Superior temporal gyrus (tissue), 1 donor: Measurements from ENCODE around the gene FXYD2.
"Not testable (repeated sequence)": the region's sequence is repeated elsewhere in the genome, so short reads cannot be mapped to it uniquely, and the experiment has no call there.

Experiments used
- DNase-seq: peaks from one replicate; pipeline ENCODE4 v3.0.0-alpha.2; 2016; ENCODE audit errors: extremely low spot score

The FXYD2 gene

GRCh38 chr11:117824571-117825537 is at the start of gene FXYD2:
TSS of gene FXYD2 (minus strand) at chr11:117824744. CDS start at chr11:117824678, 66 bp downstream.
- no peak for DNase-seq

DNA sequence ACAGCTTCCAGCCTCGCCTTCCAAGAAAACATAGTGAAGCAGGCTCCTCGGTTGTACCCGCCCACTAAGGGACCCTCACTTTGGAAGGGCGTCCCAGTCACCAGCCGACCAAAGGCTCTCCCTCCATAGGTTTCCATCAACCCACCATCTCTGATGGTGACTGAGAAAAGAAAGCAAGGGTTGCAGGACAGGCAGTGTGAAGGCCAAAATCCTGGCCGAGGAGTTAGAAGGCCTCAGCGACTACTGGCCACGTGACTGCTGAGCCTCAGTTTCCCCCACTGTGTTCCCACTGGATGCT is 49.2 kb upstream of the FXYD2 start:
- DNase-seq: no peak

- no peak for DNase-seq
These were observed 48.7 kb upstream of the FXYD2 start for GRCh38 chr11:117872975-117873827.

DNA sequence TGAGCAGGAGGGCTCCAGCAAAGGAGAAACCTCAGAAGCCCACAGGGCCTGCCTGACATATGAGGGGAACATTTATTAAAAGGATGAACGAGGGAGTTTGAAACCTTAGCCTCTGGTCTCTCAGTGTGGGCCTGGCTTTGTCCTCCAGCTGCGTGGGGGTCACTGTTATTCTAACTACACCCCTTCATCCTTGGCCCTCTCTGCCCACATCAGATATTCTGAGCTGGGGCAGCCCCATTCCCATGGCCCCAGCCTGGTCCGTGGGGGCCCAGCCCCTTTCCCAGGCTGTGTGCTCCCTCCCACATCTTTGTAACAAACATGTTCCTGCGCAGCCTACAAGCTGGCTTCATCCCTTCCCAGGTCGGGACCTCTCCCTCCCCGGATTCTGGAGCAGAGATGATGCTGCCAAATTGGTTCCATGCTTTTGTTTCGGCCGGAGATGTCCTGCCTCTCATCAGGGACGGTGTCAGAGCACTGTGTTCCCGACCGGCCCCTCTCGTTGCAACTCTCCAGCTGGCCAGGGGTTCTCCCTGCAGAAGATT is 47.9 kb upstream of the FXYD2 start:
- DNase-seq: no peak

DNA sequence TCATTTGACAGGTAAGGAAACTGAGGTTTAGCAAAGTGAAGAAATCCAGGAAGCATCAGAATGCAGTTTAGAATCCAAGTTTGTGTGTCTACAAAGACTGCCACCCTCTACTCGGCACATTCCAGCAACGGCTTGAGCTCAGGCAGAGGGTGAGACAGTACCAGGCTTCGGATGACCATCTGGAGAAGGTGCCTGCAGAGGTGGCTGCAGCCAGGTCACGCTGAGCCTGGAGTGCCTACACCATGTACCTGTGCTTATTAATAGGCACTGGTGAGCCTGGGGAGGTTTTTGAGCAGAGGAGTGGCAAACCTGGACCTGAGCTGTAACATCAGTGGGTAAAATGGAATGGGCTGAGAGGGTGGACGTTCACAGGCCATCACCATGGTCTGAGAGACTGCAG is 47.2 kb upstream of the FXYD2 start:
- no peak for DNase-seq

DNA sequence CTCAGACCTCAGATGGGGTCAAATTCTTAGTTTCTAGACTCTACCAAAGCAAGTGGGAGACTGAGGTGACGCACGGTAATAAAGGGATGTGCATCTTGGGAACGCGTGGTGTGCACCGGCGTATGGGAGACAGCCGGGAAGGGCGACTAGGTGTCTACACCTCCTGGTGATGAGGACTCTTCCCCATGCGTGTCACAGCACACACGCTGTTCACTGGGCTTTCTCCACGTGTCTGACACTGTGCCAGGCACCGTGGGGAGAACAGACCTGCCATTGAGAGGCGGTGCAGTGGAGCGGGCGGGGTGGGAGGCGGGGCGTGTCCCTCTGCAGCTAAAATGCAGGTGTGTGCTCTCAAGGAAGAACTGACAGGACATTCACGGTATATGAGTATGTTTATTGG is 46.6 kb upstream of the FXYD2 start:
- DNase-seq: no peak

DNA sequence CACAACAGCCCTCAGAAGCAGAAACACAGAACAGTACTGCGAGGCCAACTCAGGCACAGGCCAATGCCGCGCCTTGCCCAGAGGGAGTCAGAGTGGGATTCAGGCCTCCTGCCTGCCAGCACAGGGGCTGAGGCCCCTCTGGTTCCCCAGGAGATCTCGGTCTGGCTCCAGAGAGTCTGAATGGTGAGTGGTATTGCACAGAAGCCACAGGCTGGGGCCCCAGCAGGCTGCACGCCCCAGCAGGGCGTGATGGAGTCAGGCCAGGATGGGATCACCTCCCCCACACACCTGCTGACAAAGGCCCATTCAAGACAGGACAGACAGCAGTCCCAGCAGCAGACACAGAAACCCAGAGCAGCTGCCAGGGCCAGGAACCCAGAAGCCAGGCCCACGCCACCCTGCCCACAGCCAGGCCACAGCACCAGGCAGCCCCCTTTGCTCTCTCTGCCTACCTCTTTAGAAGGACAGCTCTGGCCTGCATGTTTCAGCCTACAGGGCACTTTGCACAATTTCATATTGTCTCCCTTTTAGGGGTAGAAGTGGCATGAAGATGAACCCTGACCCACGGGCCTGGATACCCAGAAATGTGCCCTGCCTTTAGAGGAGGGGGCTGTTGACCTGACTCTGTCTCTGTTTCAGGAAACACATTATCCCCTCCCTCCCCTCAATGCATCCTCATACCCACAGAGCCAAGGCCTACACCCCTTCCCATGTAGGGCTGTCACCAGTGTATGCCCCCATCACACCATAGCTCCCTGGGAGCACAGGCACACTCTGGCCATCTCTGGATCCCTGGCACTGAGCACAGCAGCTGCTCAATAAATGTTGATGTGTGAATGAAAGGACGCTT is 45.8 kb upstream of the FXYD2 start:
- DNase-seq: peak; percentile 57

- DNase-seq: no peak
These were observed 45.1 kb upstream of the FXYD2 start for GRCh38 chr11:117869604-117870003.

DNA sequence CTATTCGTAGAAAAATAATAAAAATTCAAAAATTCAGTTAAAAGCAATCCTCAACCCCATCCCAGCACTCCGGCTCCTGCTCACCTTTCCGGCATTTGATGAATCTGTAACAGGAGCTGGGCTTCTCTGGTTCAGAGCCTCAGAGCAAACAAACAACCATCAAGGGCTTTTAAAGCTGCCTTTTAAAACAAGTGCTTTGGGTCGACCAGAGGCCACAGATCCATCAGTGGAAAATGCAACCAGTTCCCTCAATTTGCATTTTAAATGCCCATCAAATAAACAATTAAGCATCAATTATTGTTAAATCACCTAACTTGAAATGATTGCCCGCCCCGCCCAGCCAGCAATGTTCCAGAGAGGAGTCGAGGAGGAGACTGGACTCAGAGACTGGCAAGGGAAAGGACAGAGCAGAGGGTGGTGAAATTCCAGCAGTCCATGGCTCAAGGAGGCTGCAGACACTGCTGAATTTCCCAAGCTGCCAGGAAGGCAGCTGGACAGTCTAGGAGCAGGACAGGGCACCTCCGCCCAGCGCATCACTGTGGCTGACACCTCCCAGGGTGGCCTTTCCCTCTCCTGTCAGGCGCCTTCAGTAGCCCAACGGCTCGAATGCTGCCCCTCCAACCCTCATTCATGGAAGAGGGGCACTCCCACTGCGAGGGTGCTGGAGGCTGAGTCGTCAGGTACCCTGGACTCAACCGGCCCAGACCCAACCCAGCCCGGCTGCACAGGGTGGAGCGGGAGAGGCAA is 44.4 kb upstream of the FXYD2 start:
- no peak for DNase-seq

DNA sequence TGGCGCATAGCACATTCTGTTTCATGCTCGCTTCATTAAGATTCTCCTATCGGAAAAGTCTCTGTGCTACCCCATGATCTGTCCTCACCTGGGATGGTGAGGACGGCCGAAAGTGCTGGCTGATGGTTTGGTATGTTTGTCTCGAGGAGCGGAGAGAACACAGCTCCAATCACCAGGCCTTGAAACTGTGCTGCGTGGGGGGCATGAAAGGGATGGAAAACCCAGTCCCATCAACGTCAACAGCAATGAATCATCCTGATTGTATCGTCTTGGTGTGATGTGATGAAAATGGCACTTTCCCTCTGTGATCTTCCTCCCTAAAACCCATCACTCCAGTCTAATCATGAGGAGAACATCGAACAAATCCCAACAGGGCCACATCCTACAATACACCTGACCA is 43.5 kb upstream of the FXYD2 start:
- no peak for DNase-seq

GRCh38 chr11:117866526-117866925 is 42.0 kb upstream of the FXYD2 start:
- peak; percentile 74 for DNase-seq

DNA sequence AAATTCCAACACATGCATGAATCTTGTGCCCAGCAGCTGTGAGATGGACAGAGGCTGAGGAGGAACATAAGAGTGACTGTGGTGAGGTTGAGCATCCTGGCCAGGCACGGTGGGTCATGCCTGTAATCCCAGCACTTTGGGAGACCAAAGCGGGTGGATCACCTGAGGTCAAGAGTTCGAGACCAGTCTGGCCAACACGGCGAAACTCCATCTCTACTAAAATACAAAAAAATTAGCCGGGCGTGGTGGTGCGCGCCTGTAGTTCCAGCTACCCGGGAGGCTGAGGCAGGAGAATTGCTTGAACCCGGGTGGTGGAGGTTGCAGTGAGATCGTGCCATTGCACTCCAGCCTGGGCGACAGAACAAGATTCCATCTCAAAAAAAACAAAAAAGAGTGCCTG is 41.0 kb upstream of the FXYD2 start:
- not testable (repeated sequence) for DNase-seq

DNA sequence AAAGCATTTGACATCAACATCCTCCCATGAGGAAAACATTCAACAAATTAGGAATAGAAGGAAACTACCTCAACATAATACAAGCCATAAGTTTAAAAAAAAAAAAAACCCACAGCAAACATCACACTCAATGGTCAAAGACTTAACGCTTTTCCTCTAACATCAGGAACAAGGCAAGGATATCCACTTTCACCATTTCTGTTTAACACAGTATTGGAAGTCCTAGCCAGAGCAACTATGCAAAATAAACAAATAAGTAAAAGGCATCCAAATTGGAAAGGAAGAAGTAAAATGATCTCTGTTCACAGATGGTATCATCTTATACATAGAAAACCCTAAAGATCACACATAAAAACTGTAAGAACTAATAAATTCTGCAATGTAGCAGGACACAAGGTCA is 38.8 kb upstream of the FXYD2 start:
- DNase-seq: no peak

DNA sequence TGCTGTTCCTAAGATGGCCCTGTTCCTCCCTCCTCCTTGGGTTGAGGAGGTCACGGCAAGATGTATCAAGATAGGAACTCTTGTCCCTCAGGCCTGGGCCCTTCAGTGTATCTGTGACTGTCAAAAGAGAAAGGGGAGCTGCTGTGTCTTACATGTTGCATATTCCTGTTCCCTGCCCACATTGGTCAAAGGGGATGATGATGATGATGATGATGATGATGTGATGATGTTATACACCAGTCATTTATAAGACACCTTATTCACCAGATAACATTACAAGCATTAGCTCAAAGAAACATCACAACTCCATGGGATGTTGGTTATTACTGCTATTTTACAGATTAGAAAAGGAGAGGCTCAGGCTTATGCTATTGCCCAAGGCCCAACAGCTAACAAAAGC is 38.2 kb upstream of the FXYD2 start:
- DNase-seq: no peak

DNA sequence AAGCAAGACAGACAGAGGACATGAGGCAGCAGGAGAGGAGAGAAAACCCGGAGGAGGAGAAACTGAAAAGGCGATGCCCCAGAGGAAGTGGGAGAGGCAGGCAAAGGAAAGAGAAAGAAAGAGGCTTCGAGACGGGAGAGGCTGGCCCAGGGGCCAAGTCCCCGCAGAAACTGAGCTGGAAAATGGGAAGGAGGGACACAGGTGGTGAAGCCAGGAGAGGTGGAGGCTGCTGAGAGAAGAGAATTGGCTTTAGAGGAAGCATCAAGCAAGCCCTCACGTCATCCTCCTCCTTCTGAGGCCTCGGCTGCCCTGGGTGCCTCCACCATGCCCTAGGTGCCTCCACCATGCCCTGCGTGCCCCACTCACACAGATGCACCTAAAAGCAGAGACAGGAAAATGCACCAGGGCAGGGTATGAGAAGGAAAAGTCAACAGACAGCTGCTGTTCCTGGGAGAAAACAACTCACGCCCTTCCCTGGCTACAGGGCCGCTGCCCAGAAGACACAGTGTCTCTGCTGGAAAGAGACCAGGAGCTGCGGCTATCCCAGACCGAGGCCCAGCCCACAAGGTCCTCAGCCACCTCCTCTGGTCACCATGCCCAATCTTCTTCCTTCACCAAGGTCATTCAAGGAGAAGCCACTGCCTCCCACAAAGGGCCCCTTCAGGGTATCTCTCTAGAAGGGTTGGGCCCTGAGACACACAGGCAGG is 37.6 kb upstream of the FXYD2 start:
- DNase-seq: no peak

GRCh38 chr11:117861151-117862018 is 36.8 kb upstream of the FXYD2 start:
- DNase-seq: no peak

DNA sequence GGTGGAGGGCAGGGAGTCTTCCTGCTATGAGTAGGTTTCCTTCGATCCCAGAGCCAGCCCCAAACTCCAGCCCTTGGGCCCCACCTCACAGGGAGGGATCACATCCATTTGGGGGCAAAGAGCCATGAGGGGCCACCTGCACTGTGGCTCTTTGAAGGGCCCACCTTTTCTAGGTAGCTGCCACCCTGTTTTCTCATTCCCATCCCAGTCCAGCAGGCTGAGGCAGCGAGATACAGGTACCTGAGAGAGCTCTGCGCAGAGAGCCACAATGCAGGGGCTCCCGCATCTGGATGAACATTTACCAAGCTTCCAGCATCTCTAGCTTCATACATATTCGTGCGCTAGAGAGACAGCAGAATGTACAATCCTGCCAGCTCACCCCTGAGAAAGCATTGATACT is 35.6 kb upstream of the FXYD2 start:
- DNase-seq: no peak

DNA sequence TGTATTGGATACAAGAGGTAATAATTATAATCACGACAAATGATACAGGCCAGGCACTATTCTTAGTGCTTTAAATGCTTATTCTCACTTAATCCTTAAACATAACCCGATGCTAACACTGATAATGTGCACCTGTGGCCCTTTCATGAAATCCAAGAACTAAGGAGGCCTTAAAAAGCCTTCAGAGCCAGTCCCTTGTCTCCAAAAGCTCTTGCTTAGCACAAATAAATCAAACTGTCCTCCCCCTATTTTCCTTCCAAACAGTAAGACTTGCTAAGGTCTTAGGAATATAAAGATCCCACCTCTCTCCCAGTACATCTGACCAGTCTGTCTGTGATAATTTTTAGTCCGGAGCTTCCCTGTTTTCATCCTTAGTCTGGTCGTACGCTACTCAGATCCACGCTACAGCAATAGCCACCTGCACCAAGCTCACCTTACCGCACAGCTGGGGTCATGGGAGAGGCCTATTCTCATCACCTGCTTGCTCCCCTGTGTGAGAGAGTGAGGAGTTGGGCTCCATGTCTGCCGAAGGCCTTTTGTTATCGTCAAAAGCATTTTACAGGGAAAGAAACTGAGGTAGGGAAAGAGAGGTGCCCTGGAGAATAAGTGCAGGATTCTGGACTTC is 35.1 kb upstream of the FXYD2 start:
- no peak for DNase-seq

DNA sequence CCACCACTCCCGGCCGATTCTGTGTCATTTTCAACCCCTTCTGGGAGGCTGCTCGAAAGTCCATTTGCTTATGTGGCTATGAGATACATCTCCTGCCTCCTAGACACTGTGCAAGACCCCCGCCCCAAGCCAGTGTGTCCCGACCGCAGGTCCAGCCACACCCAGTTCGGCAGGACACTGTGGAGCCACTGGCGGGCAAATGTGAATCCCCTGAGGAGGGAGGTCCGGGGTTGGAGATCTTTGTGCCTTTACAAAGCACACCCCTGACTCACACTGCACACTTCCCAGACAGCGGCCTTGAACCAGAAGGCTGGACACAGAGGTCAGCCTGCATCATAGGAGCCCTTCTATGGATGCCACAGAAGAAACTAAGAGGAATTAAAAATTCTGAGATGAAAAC is 34.5 kb upstream of the FXYD2 start:
- no peak for DNase-seq
